ENCODE measurements around the gene ATP2A3.

DNA sequence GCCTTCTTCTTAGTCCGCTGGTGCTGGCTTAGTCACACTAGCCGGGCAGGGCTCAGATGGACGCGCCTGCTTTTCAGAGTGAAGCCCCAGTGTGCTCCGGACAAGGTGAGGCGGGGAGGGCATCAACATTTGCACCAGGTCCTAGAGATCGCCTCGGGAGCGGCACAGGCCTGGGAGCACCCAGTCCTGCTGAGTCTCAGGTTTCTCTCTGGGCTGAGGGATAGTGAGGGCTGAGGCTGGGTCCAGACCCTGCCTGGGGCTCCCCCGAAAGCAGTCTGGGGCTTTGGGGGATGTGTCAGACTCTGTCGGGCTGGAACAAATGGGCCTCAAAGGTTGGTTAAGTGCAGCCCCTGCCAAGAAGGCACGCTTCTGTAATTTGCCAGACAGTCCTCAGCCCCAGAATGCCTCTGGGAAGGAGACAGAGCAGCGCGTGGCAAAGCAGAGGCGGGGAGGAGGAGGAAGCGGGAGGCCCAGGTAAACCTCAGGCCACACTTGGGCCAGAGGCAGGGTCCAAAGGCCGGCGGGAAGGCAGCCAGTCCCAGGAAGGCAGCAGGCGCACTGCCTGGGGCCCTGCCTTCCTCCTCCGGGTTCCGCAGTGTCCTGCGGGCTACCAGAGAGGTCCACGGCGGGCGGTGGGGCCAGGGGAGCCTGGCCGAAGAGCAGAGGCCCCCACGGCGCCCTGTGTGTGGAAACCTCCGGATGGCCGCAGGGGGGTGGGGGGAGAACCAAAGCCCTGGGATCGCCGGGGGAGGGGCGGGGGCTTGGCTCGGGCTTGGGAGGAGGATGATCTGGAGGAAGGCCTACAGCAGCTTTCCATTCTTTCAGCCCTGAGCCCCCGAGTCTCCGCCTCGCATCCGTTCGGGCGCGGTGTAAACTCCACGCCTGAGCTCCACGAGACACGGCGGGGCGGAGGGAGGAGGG is 39.5 kb upstream of the ATP2A3 start:
- TF ChIP-seq GATA2 (IDR thresholded peaks at IDR 0.05; ENCODE audit: insufficient read depth, insufficient read length, low read depth, low read length): no peak
- TF ChIP-seq, protein P1, sequence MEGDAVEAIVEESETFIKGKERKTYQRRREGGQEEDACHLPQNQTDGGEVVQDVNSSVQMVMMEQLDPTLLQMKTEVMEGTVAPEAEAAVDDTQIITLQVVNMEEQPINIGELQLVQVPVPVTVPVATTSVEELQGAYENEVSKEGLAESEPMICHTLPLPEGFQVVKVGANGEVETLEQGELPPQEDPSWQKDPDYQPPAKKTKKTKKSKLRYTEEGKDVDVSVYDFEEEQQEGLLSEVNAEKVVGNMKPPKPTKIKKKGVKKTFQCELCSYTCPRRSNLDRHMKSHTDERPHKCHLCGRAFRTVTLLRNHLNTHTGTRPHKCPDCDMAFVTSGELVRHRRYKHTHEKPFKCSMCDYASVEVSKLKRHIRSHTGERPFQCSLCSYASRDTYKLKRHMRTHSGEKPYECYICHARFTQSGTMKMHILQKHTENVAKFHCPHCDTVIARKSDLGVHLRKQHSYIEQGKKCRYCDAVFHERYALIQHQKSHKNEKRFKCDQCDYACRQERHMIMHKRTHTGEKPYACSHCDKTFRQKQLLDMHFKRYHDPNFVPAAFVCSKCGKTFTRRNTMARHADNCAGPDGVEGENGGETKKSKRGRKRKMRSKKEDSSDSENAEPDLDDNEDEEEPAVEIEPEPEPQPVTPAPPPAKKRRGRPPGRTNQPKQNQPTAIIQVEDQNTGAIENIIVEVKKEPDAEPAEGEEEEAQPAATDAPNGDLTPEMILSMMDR (IDR thresholded peaks at IDR 0.05; ENCODE audit: extremely low read depth in 1 of 2, insufficient read depth in 1 of 2, low read depth in 1 of 2, low read length in 2 of 2): no peak
- no peak for TF ChIP-seq POLR2A (IDR thresholded peaks at IDR 0.05; ENCODE audit: low read depth, low read length)
